ENCODE data around the gene FTL.

The FTL gene

GRCh38 chr19:48986211-48986610 lies 21.1 kb downstream of the FTL start:
- no peak for DNase-seq
- in situ Hi-C loops (cut with HindIII; ENCODE audit: low pct_ligation_motif_present, low pct_unique_long_range_greater_than_20kb, low sequenced_read_pairs) = no loop called here

GRCh38 chr19:48987323-48987722 lies 22.2 kb downstream of the FTL start:
- no peak for DNase-seq
- in situ Hi-C loops (cut with HindIII; ENCODE audit: low pct_ligation_motif_present, low pct_unique_long_range_greater_than_20kb, low sequenced_read_pairs) = no loop called here

- in situ Hi-C loops (cut with HindIII; ENCODE audit: low pct_ligation_motif_present, low pct_unique_long_range_greater_than_20kb, low sequenced_read_pairs) = no loop called here
- DNase-seq = no peak
These were observed 23.2 kb downstream of the FTL start for GRCh38 chr19:48988286-48988685.

GRCh38 chr19:48988860-48989259 lies 23.8 kb downstream of the FTL start:
- DNase-seq = no peak
- in situ Hi-C loops (cut with HindIII; ENCODE audit: low pct_ligation_motif_present, low pct_unique_long_range_greater_than_20kb, low sequenced_read_pairs) = no loop called here

GRCh38 chr19:48989701-48990291 lies 24.7 kb downstream of the FTL start:
- in situ Hi-C loops (cut with HindIII; ENCODE audit: low pct_ligation_motif_present, low pct_unique_long_range_greater_than_20kb, low sequenced_read_pairs) = no loop called here
- DNase-seq = no peak

GRCh38 chr19:48990400-48990799 lies 25.3 kb downstream of the FTL start:
- DNase-seq = no peak
- in situ Hi-C loops (cut with HindIII; ENCODE audit: low pct_ligation_motif_present, low pct_unique_long_range_greater_than_20kb, low sequenced_read_pairs) = no loop called here

GRCh38 chr19:48991011-48991609 lies 26.0 kb downstream of the FTL start:
- in situ Hi-C loops (cut with HindIII; ENCODE audit: low pct_ligation_motif_present, low pct_unique_long_range_greater_than_20kb, low sequenced_read_pairs) = no loop called here
- DNase-seq = no peak

GRCh38 chr19:48991873-48992580 lies 26.9 kb downstream of the FTL start:
- peak; percentile 65 for DNase-seq
- in situ Hi-C loops (cut with HindIII; ENCODE audit: low pct_ligation_motif_present, low pct_unique_long_range_greater_than_20kb, low sequenced_read_pairs) = no loop called here

- in situ Hi-C loops (cut with HindIII; ENCODE audit: low pct_ligation_motif_present, low pct_unique_long_range_greater_than_20kb, low sequenced_read_pairs) = no loop called here
- DNase-seq = peak; percentile 14
These were observed 27.6 kb downstream of the FTL start for GRCh38 chr19:48992581-48993174.

GRCh38 chr19:48993175-48994034 lies 28.3 kb downstream of the FTL start, which contains the start of the genes GYS1 and RUVBL2:
TSS of gene GYS1 (minus strand) at chr19:48993309. CDS start at chr19:48993112, 197 bp downstream.
TSS of gene RUVBL2 (plus strand) at chr19:48993887. CDS start at chr19:48993912, 25 bp downstream.
- in situ Hi-C loops (cut with HindIII; ENCODE audit: low pct_ligation_motif_present, low pct_unique_long_range_greater_than_20kb, low sequenced_read_pairs) = no loop called here
- peak; percentile 98 for DNase-seq

GRCh38 chr19:48994035-48994386 lies 28.9 kb downstream of the FTL start:
- in situ Hi-C loops (cut with HindIII; ENCODE audit: low pct_ligation_motif_present, low pct_unique_long_range_greater_than_20kb, low sequenced_read_pairs) = no loop called here
- no peak for DNase-seq

GRCh38 chr19:48997972-48998371 lies 32.9 kb downstream of the FTL start:
- DNase-seq = peak; percentile 64
- in situ Hi-C loops (cut with HindIII; ENCODE audit: low pct_ligation_motif_present, low pct_unique_long_range_greater_than_20kb, low sequenced_read_pairs) = no loop called here

GRCh38 chr19:48999481-49000325 lies 34.6 kb downstream of the FTL start:
- peak; percentile 57 for DNase-seq
- in situ Hi-C loops (cut with HindIII; ENCODE audit: low pct_ligation_motif_present, low pct_unique_long_range_greater_than_20kb, low sequenced_read_pairs) = no loop called here

- in situ Hi-C loops (cut with HindIII; ENCODE audit: low pct_ligation_motif_present, low pct_unique_long_range_greater_than_20kb, low sequenced_read_pairs) = no loop called here
- DNase-seq = no peak
These were observed 39.0 kb downstream of the FTL start for GRCh38 chr19:49004133-49004532.

- in situ Hi-C loops (cut with HindIII; ENCODE audit: low pct_ligation_motif_present, low pct_unique_long_range_greater_than_20kb, low sequenced_read_pairs) = no loop called here
These were observed 40.0 kb downstream of the FTL start for GRCh38 chr19:49004964-49005614.

GRCh38 chr19:49006905-49007304 lies 41.8 kb downstream of the FTL start:
- DNase-seq = no peak
- in situ Hi-C loops (cut with HindIII; ENCODE audit: low pct_ligation_motif_present, low pct_unique_long_range_greater_than_20kb, low sequenced_read_pairs) = no loop called here

More at GRCh38 chr19:49004964-49005614, 40.0 kb downstream of the FTL start:
- DNase-seq = no peak

- no peak for DNase-seq
- in situ Hi-C loops (cut with HindIII; ENCODE audit: low pct_ligation_motif_present, low pct_unique_long_range_greater_than_20kb, low sequenced_read_pairs) = no loop called here
These were observed 44.7 kb downstream of the FTL start for GRCh38 chr19:49009828-49010227.
